ENCODE data around the gene COL12A1.

COL12A1 gene

DNA sequence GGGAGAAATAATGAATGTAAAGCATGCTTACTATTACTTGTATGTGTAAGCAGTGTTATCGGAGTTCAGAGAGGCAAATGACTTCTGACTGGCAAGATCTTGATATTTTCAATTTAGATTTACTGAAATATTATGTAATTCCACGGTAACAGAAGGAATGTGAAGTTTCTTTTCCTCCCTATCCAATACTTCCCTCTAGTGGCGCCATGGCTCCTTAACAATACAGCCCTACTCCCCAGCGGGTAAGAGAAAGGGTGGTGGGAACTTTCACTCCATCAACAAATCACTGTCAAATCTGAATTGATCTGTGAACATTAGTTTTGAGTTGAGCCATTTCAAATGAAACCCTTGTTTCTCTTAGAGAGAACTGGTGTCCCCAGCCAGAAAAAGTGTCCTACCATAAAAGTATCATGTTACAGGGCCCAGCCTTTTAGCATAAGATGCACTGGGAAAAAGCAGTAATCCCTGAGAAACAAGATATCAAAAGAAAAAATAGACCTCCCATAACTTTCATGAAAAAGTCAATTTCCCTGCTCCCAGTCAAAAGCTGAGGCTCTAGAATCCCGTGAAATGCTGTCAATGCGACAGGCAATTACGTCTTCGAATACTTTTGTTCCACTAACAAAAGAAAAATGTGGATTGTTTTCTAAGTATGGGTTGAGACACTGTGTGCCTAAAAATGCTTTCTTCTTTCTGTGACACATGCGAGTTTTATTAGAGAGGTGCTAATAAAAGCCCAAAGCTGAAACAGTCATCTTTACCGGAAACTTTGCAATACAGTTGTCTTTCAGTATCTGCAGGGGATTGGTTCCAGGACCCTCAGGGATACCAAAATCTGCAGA lies 24.9 kb upstream of the COL12A1 start:
- Histone ChIP-seq H3K9me3 (ENCODE audit: insufficient read depth, low read depth, low read length) (no peaks in the 10 kb centered on the region), H3K4me1 (ENCODE audit: insufficient read depth, low read length) (peaks cover 35% of the 10 kb centered on the region), H3K27ac (ENCODE audit: low read depth, low read length) (no peak overlapping the region), H3K27me3 (ENCODE audit: insufficient read depth, low read length) (no peaks in the 10 kb centered on the region), H3K9ac (ENCODE audit: low read depth, low read length) (no peak overlapping the region), H3K4me3 (ENCODE audit: low read length) (no peak overlapping the region), H3K36me3 (ENCODE audit: insufficient read depth, low read length) (no peaks in the 10 kb centered on the region)
- 73% methylated on average over 7 of the region's 10 CpGs for WGBS

DNA sequence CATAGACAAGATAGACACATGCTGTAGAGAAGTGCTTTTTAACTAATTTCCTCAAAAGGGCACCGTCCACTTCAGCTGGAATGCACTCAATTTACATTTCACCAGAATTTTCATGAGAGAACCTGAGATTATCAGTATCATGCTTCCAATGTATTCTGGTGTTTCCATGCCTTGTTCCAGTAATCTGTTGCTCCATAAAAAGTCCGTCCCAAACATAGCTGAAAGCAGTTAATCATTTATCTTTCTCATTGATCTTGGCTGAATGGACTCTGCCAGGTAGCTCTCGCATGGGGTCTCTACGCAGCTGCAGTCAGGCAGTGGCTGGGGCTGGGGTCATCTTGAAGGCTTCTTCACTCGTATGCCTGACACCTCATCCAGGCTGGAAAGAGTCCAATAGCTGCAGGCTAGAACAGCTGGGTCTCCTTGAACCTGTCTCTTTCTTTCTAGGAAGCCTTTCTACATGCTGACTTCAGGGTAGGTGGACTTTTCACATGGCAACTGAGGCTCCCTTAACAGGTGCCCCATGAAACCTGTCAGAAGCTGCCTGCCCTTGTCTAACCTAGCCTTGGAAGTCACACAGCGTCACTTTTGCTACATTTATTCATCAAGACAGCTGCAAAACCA lies 18.6 kb upstream of the COL12A1 start:
- 92% methylated on average over 6 of the region's 6 CpGs for WGBS
- Histone ChIP-seq H3K9me3 (ENCODE audit: insufficient read depth, low read depth, low read length) (no peaks in the 10 kb centered on the region), H3K36me3 (ENCODE audit: insufficient read depth, low read length) (no peaks in the 10 kb centered on the region), H3K4me1 (ENCODE audit: insufficient read depth, low read length) (peaks cover 13% of the 10 kb centered on the region), H3K9ac (ENCODE audit: low read depth, low read length) (no peak overlapping the region), H3K27me3 (ENCODE audit: insufficient read depth, low read length) (no peaks in the 10 kb centered on the region), H3K4me3 (ENCODE audit: low read length) (no peak overlapping the region), H3K27ac (ENCODE audit: low read depth, low read length) (no peak overlapping the region)

DNA sequence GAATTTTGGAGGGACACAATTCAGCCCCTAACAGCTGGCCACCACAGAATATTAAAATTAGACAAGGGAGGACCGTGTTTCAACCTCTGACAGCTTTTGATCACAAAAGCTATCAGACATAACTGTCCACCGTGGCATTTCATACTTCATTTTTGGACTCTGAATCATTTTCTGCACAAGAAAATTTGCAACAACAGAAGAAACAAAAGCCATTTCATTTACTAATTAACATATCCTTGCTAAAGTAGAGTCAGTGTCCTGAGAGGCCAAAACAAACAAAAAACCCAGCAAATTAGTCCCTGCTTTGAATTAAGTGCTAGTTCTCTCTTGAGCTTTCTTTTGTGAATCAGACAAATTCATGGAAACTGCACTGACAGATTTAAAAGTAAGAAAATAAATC lies 17.6 kb upstream of the COL12A1 start:
- H3K27me3 ChIP-seq (ENCODE audit: insufficient read depth, low read length) = no peaks in the 10 kb centered on the region
- WGBS = 87% methylated on average over 2 of the region's 2 CpGs
- no peak overlapping the region for H3K27ac ChIP-seq (ENCODE audit: low read depth, low read length)
- peaks cover 13% of the 10 kb centered on the region for H3K4me1 ChIP-seq (ENCODE audit: insufficient read depth, low read length)
- H3K9me3 ChIP-seq (ENCODE audit: insufficient read depth, low read depth, low read length) = no peaks in the 10 kb centered on the region
- H3K4me3 ChIP-seq (ENCODE audit: low read length) = no peak overlapping the region
- no peaks in the 10 kb centered on the region for H3K36me3 ChIP-seq (ENCODE audit: insufficient read depth, low read length)
- H3K9ac ChIP-seq (ENCODE audit: low read depth, low read length) = no peak overlapping the region

DNA sequence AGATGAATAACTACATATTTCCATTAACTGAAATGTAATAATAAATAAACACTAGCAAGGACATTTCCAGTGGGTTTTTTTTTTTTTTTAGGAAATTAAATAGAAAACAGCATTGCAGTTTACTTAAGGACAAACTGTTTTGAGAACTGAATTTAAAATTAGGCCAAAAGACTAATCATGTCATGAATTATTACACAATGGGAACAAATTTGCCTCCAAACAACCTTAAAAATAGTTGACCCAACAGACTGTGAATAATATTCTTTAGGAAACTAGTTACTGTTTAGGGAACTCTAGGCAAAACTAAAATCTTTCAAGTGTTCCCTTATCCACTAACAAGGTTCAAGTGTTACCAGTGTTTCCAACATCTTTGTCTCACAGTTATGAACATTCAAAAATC lies 16.4 kb upstream of the COL12A1 start:
- no peaks in the 10 kb centered on the region for H3K36me3 ChIP-seq (ENCODE audit: insufficient read depth, low read length)
- no peak overlapping the region for H3K4me3 ChIP-seq (ENCODE audit: low read length)
- H3K9me3 ChIP-seq (ENCODE audit: insufficient read depth, low read depth, low read length) = no peaks in the 10 kb centered on the region
- H3K9ac ChIP-seq (ENCODE audit: low read depth, low read length) = no peak overlapping the region
- no peak overlapping the region for H3K27ac ChIP-seq (ENCODE audit: low read depth, low read length)
- peaks cover 13% of the 10 kb centered on the region for H3K4me1 ChIP-seq (ENCODE audit: insufficient read depth, low read length)
- no peaks in the 10 kb centered on the region for H3K27me3 ChIP-seq (ENCODE audit: insufficient read depth, low read length)

DNA sequence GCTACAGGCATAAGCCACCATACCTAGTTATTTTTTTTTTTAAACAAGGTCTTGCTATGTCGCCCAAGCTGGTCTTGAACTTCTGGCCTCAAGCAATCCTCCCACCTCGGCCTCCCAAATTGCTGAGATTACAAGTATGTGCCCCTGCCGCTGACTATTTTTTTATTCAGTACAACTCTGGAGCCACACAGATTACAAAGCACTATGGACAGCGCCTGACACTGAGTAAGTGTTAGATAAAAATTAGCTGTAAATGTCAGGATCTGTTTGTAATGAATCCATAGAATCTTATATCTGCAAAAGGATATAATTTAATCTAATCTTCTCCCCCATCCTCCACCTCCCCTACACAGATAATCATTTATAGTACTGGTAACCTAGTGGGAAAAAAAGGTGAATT lies 15.3 kb upstream of the COL12A1 start:
- 93% methylated on average over 3 of the region's 4 CpGs for WGBS
- H3K27me3 ChIP-seq (ENCODE audit: insufficient read depth, low read length) = no peaks in the 10 kb centered on the region
- peaks cover 8% of the 10 kb centered on the region for H3K4me1 ChIP-seq (ENCODE audit: insufficient read depth, low read length)
- no peak overlapping the region for H3K4me3 ChIP-seq (ENCODE audit: low read length)
- no peak overlapping the region for H3K9ac ChIP-seq (ENCODE audit: low read depth, low read length)
- H3K9me3 ChIP-seq (ENCODE audit: insufficient read depth, low read depth, low read length) = no peaks in the 10 kb centered on the region
- H3K36me3 ChIP-seq (ENCODE audit: insufficient read depth, low read length) = no peaks in the 10 kb centered on the region
- H3K27ac ChIP-seq (ENCODE audit: low read depth, low read length) = no peak overlapping the region

DNA sequence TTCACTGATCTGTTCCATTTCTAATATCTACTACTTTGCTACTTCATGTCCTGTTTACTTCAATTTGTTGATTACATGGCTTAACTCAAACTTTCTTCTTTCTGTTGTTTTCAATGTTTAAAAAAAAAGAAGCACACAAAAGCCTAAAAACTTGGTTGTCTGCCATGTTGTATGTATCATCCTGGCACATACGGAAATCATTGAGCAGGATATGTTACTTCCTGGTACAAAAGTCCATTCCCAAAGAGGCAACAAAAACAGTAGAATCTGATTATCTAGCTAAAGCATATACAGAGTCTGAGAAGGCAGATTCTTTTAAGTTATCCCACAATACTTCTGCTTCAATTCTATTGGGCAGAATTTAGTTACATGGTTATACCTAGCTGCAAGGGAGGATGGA lies 14.5 kb upstream of the COL12A1 start:
- H3K4me1 ChIP-seq (ENCODE audit: insufficient read depth, low read length) = peaks cover 8% of the 10 kb centered on the region
- H3K9me3 ChIP-seq (ENCODE audit: insufficient read depth, low read depth, low read length) = no peaks in the 10 kb centered on the region
- H3K27me3 ChIP-seq (ENCODE audit: insufficient read depth, low read length) = no peaks in the 10 kb centered on the region
- H3K9ac ChIP-seq (ENCODE audit: low read depth, low read length) = no peak overlapping the region
- H3K36me3 ChIP-seq (ENCODE audit: insufficient read depth, low read length) = no peaks in the 10 kb centered on the region
- H3K27ac ChIP-seq (ENCODE audit: low read depth, low read length) = no peak overlapping the region
- no peak overlapping the region for H3K4me3 ChIP-seq (ENCODE audit: low read length)
- 94% methylated on average over 1 of the region's 1 CpG for WGBS

DNA sequence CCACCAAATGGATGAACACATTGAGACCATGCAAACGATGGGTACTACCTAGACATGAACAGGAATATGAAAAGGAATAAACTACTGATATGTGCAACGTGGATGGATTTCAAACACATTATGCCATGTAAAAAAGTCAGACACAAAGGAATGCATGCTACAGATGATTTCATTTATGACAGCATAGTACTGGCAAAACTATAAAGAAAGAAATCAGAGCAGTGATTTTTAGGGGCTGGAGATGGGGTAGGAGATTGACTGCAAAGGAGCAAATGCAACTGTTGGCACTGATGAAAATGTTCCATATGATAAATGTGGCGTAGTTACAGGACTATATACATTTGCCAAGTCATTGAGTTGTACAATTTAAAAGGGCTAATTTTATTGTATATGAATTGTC lies 13.4 kb upstream of the COL12A1 start:
- Histone ChIP-seq H3K27ac (ENCODE audit: low read depth, low read length) (no peak overlapping the region), H3K36me3 (ENCODE audit: insufficient read depth, low read length) (no peaks in the 10 kb centered on the region), H3K27me3 (ENCODE audit: insufficient read depth, low read length) (no peaks in the 10 kb centered on the region), H3K9me3 (ENCODE audit: insufficient read depth, low read depth, low read length) (no peaks in the 10 kb centered on the region), H3K4me1 (ENCODE audit: insufficient read depth, low read length) (peaks cover 8% of the 10 kb centered on the region), H3K4me3 (ENCODE audit: low read length) (no peak overlapping the region), H3K9ac (ENCODE audit: low read depth, low read length) (no peak overlapping the region)
- WGBS = 88% methylated on average over 3 of the region's 3 CpGs

DNA sequence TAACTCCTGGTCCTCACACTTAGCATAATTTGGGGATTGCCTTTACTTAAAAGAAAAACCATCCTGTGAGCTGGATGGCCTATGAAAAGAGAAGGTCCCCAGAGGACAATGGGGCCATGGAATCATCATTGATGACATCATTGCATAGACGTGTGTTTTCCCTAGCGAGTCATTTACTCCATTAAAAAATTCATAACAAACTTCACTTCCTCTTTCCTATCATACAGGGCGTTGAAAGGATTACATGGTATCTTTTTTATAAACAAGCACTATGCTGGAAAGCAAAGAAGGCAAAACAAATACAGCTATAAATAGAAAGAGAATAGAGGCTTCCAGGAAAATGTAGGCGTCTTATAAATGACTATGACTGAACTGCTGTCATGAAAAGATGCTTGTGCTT lies 11.3 kb upstream of the COL12A1 start:
- Histone ChIP-seq H3K9me3 (ENCODE audit: insufficient read depth, low read depth, low read length) (no peaks in the 10 kb centered on the region), H3K4me1 (ENCODE audit: insufficient read depth, low read length) (peaks cover 18% of the 10 kb centered on the region), H3K4me3 (ENCODE audit: low read length) (no peak overlapping the region), H3K27ac (ENCODE audit: low read depth, low read length) (no peak overlapping the region), H3K27me3 (ENCODE audit: insufficient read depth, low read length) (no peaks in the 10 kb centered on the region), H3K9ac (ENCODE audit: low read depth, low read length) (no peak overlapping the region), H3K36me3 (ENCODE audit: insufficient read depth, low read length) (no peaks in the 10 kb centered on the region)
- 81% methylated on average over 3 of the region's 4 CpGs for WGBS

DNA sequence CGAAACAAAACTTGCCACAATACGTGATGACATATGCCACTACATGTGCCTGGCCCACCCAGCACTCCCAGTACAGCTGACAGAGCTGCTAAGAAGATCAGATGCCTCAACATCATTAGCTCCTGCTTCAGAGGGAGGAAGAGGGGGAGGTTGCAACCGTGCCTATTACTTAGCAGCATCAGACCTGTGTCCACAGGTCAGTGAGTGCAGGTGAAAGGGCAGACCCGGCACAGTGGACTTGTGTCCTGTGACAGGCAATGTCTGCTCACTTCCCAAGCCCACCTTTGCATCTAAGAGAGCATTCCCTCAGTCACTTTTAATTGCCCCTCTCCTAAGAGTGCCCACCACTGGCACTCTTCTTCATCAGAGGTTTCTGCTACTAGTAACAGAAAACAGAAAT lies 9.4 kb upstream of the COL12A1 start:
- H3K27me3 ChIP-seq (ENCODE audit: insufficient read depth, low read length) = no peaks in the 10 kb centered on the region
- peaks cover 28% of the 10 kb centered on the region for H3K4me1 ChIP-seq (ENCODE audit: insufficient read depth, low read length)
- H3K9me3 ChIP-seq (ENCODE audit: insufficient read depth, low read depth, low read length) = no peaks in the 10 kb centered on the region
- no peak overlapping the region for H3K27ac ChIP-seq (ENCODE audit: low read depth, low read length)
- no peaks in the 10 kb centered on the region for H3K36me3 ChIP-seq (ENCODE audit: insufficient read depth, low read length)
- no peak overlapping the region for H3K4me3 ChIP-seq (ENCODE audit: low read length)
- no peak overlapping the region for H3K9ac ChIP-seq (ENCODE audit: low read depth, low read length)
- 86% methylated on average over 4 of the region's 4 CpGs for WGBS

DNA sequence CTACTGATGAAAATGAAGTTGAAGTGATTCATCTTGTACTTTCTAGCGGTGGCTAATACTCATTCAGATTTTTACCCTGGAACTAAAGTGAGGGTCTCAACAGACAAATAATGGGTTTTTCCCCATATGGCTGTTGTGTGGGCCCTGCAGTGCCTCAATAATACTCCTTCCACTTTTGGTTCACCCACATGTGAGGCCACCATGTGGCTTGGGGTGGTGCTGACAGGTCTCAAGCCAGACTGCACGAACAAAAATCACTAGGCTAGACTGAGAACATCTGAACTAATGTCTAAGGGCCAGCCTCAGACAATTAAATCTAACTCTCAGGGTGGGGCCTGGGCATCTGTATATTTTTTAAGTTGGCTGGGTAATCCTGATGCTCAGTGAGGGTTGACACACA lies 7.9 kb upstream of the COL12A1 start:
- no peak overlapping the region for H3K4me3 ChIP-seq (ENCODE audit: low read length)
- WGBS = 90% methylated on average over 2 of the region's 2 CpGs

DNA sequence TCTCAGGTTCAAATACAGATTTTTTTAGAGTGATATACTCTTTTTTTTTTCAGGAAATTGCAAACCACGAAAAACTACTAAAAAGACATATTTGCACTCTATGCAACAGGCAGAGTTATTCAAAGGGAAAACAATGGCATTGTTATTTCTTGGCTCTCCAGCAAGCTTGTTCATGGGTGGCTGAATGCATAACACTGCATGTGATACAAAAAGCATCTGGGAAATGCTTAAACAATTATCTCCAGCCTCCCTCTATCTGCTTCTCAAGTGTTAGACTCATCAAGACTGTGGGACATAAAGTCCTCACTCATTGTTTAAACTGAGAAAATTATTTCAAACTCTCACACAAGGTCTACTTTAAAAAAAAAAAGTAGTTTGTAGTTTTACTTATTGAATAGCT lies 7.3 kb upstream of the COL12A1 start:
- Histone ChIP-seq H3K4me1 (ENCODE audit: insufficient read depth, low read length) (peaks cover 34% of the 10 kb centered on the region), H3K36me3 (ENCODE audit: insufficient read depth, low read length) (no peaks in the 10 kb centered on the region), H3K27me3 (ENCODE audit: insufficient read depth, low read length) (peaks cover 19% of the 10 kb centered on the region), H3K4me3 (ENCODE audit: low read length) (no peak overlapping the region), H3K9ac (ENCODE audit: low read depth, low read length) (no peak overlapping the region), H3K9me3 (ENCODE audit: insufficient read depth, low read depth, low read length) (no peaks in the 10 kb centered on the region), H3K27ac (ENCODE audit: low read depth, low read length) (peak overlapping the region; percentile 47; the same call in 1 of the 2 replicates)
- 0% methylated on average over 1 of the region's 1 CpG for WGBS

More for the DNA sequence above, 7.9 kb upstream of the COL12A1 start:
- Histone ChIP-seq H3K4me1 (ENCODE audit: insufficient read depth, low read length) (peaks cover 28% of the 10 kb centered on the region), H3K27me3 (ENCODE audit: insufficient read depth, low read length) (peaks cover 13% of the 10 kb centered on the region), H3K27ac (ENCODE audit: low read depth, low read length) (peak overlapping the region; percentile 47; the same call in 1 of the 2 replicates), H3K9me3 (ENCODE audit: insufficient read depth, low read depth, low read length) (no peaks in the 10 kb centered on the region), H3K36me3 (ENCODE audit: insufficient read depth, low read length) (no peaks in the 10 kb centered on the region), H3K9ac (ENCODE audit: low read depth, low read length) (no peak overlapping the region)
